ENCODE data around the gene FYB1.

- TF ChIP-seq CTCF (IDR thresholded peaks at IDR 0.05) (no peak), POLR2A (IDR thresholded peaks at IDR 0.05) (no peak)
These were observed 118.4 kb downstream of the FYB1 start for GRCh38 chr5:39100851-39101396.
